ENCODE data around the gene SLC41A3. TPM values are rescaled to one million over a fixed set of nuclear protein-coding genes. Genes with fewer than 3 reads are reported as not detected.

SLC41A3 gene
- polyA plus RNA-seq, 3 donors = 2.8 to 18.2 (median 13.6) TPM

DNA sequence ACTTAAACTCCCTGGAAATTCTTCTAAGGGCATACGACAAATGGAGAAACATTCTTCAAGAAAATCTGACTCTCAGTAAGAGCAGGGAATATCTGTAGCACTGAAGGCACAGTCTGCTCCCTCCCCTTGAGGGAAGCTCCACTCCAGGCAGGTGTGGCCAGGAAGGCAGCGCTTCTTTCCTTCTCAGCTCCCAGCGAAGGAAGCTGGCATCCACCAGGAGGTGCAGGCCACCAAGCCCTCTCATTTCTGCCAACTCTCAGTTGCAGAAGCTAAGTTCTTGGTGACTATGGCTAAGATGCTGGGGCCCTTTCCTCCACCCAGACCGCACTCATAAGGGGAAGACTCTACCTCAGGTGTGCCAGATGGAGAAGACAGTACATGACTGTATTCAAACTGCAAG is 37.7 kb upstream of the SLC41A3 start:
- no peak overlapping the region for H3K4me3 Mint-ChIP-seq
- H3K4me1 Mint-ChIP-seq = no peaks in the 10 kb centered on the region
- TF ChIP-seq, protein P1, sequence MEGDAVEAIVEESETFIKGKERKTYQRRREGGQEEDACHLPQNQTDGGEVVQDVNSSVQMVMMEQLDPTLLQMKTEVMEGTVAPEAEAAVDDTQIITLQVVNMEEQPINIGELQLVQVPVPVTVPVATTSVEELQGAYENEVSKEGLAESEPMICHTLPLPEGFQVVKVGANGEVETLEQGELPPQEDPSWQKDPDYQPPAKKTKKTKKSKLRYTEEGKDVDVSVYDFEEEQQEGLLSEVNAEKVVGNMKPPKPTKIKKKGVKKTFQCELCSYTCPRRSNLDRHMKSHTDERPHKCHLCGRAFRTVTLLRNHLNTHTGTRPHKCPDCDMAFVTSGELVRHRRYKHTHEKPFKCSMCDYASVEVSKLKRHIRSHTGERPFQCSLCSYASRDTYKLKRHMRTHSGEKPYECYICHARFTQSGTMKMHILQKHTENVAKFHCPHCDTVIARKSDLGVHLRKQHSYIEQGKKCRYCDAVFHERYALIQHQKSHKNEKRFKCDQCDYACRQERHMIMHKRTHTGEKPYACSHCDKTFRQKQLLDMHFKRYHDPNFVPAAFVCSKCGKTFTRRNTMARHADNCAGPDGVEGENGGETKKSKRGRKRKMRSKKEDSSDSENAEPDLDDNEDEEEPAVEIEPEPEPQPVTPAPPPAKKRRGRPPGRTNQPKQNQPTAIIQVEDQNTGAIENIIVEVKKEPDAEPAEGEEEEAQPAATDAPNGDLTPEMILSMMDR (IDR thresholded peaks at IDR 0.05) = no peak
- no peaks in the 10 kb centered on the region for H3K36me3 ChIP-seq (replicated peaks in 1 of 2; ENCODE audit: control insufficient read depth in 1 of 2, insufficient read depth in 2 of 2, low read length in 2 of 2)
- H3K4me2 ChIP-seq (replicated peaks; ENCODE audit: extremely low read depth, low read length, poor library complexity, severe bottlenecking) = no peak overlapping the region
- no peak overlapping the region for H3K4me3 ChIP-seq (replicated peaks in 1 of 3; ENCODE audit: low read depth in 2 of 3, low read length in 3 of 3)
- H4K20me1 ChIP-seq (ENCODE audit: insufficient read depth, low read length) = no peaks in the 10 kb centered on the region
- no peak overlapping the region for H3K9ac ChIP-seq (ENCODE audit: insufficient read depth, low read length, poor library complexity, severe bottlenecking)
- H3K36me3 Mint-ChIP-seq = no peaks in the 10 kb centered on the region
- WGBS (ENCODE audit: insufficient coverage) = 88% methylated on average over 2 of the region's 4 CpGs
- H3K27me3 Mint-ChIP-seq (ENCODE audit: low read depth in 3 of 3) = peaks cover 6 to 11% (median 7%) of the 10 kb centered on the region in 3 donors
- no peaks in the 10 kb centered on the region for H3K4me1 ChIP-seq (ENCODE audit: control insufficient read depth in 1 of 2, insufficient read depth in 2 of 2, low read length in 2 of 2)
- H3K27ac ChIP-seq (ENCODE audit: low read depth in 1 of 2, low read length in 2 of 2) = no peak overlapping the region
- H3K9me3 ChIP-seq (replicated peaks in 1 of 2; ENCODE audit: control insufficient read depth in 1 of 2, insufficient read depth in 1 of 2, low read length in 2 of 2) = no peaks in the 10 kb centered on the region
- no peaks in the 10 kb centered on the region for H3K9me3 Mint-ChIP-seq
- no peak for DNase-seq
- intact Hi-C loops (cut with micrococcal nuclease) = no loop called here
- H3K27me3 ChIP-seq (ENCODE audit: control insufficient read depth in 2 of 2, insufficient read depth in 2 of 2, low read length in 2 of 2) = no peaks in the 10 kb centered on the region
- no peak overlapping the region for H3K27ac Mint-ChIP-seq
- H3K79me2 ChIP-seq (ENCODE audit: insufficient read depth, low read length) = no peaks in the 10 kb centered on the region
- no peak overlapping the region for H2AFZ ChIP-seq (ENCODE audit: insufficient read depth, low read depth, low read length, poor library complexity, severe bottlenecking)

GRCh38 chr3:126121074-126121473 is 37.1 kb upstream of the SLC41A3 start:
- DNase-seq = no peak
- intact Hi-C loops (cut with micrococcal nuclease) = no loop called here
- TF ChIP-seq, protein P1 (IDR thresholded peaks at IDR 0.05) = no peak
- Histone ChIP-seq H3K27ac (ENCODE audit: low read depth in 1 of 2, low read length in 2 of 2) (no peak overlapping the region), H3K79me2 (ENCODE audit: insufficient read depth, low read length) (no peaks in the 10 kb centered on the region), H3K36me3 (replicated peaks in 1 of 2; ENCODE audit: control insufficient read depth in 1 of 2, insufficient read depth in 2 of 2, low read length in 2 of 2) (no peaks in the 10 kb centered on the region), H4K20me1 (ENCODE audit: insufficient read depth, low read length) (no peaks in the 10 kb centered on the region), H3K9me3 (replicated peaks in 1 of 2; ENCODE audit: control insufficient read depth in 1 of 2, insufficient read depth in 1 of 2, low read length in 2 of 2) (no peaks in the 10 kb centered on the region), H3K4me1 (ENCODE audit: control insufficient read depth in 1 of 2, insufficient read depth in 2 of 2, low read length in 2 of 2) (no peaks in the 10 kb centered on the region), H2AFZ (ENCODE audit: insufficient read depth, low read depth, low read length, poor library complexity, severe bottlenecking) (no peak overlapping the region), H3K9ac (ENCODE audit: insufficient read depth, low read length, poor library complexity, severe bottlenecking) (no peak overlapping the region), H3K4me3 (replicated peaks in 1 of 3; ENCODE audit: low read depth in 2 of 3, low read length in 3 of 3) (no peak overlapping the region), H3K27me3 (ENCODE audit: control insufficient read depth in 2 of 2, insufficient read depth in 2 of 2, low read length in 2 of 2) (no peaks in the 10 kb centered on the region), H3K4me2 (replicated peaks; ENCODE audit: extremely low read depth, low read length, poor library complexity, severe bottlenecking) (no peak overlapping the region)
- no peak overlapping the region for H3K27ac Mint-ChIP-seq
- no peak overlapping the region for H3K4me3 Mint-ChIP-seq
- no peaks in the 10 kb centered on the region for H3K36me3 Mint-ChIP-seq
- H3K27me3 Mint-ChIP-seq (ENCODE audit: low read depth in 3 of 3) = peaks cover 6 to 11% (median 7%) of the 10 kb centered on the region in 3 donors
- H3K4me1 Mint-ChIP-seq = no peaks in the 10 kb centered on the region
- no peaks in the 10 kb centered on the region for H3K9me3 Mint-ChIP-seq
- WGBS (ENCODE audit: insufficient coverage) = 98% methylated on average over 8 of the region's 9 CpGs
